Tibial nerve (tissue), 4 donors: ENCODE data around the gene BCAN.

Experiments used
- CTCF ChIP-seq, 5 experiments: fragments of 200-600 bp in 3 of 5; fragments of 450-650 bp in 2 of 5; sonication (generic) in 3 of 5; IDR thresholded peaks; one replicate each; pipeline ENCODE4 v1.5.1; 2016 to 2019; ENCODE audit warnings: antibody characterized with exemption in 5 of 5, mild to moderate bottlenecking in 3 of 5, moderate library complexity in 2 of 5
- EP300 ChIP-seq, 2 donors: sonication (generic); formaldehyde crosslinking; IDR thresholded peaks; one replicate each; pipeline ENCODE4 v1.6.1; 2017; ENCODE audit warnings: antibody characterized with exemption in 2 of 2, mild to moderate bottlenecking in 1 of 2
- POLR2A ChIP-seq, 2 donors: fragments of 450-650 bp; IDR thresholded peaks; one replicate each; pipeline ENCODE4 v1.6.1; 2017; ENCODE audit warnings: antibody characterized with exemption in 2 of 2, mild to moderate bottlenecking in 2 of 2, moderate library complexity in 2 of 2

- TF ChIP-seq CTCF (IDR thresholded peaks at IDR 0.05) (no peak), EP300 (IDR thresholded peaks at IDR 0.05) (no peak), POLR2A (IDR thresholded peaks at IDR 0.05) (no peak)
Measured at GRCh38 chr1:156646738-156647211, 4.9 kb downstream of the BCAN start.
